GM20431 (cell line): ENCODE results near the gene CNRIP1.

Experiments used
- in situ Hi-C: fragments of 300-500 bp; cut with MseI, MboI; formaldehyde crosslinking; loops from one replicate; pipeline ENCODE4 v1.15.0; 2020; ENCODE audit warnings: low sequenced_read_pairs; ENCODE audit not compliant: unreplicated experiment

Gene CNRIP1

GRCh38 chr2:68253219-68254068 is 66.3 kb downstream of the CNRIP1 start:
- in situ Hi-C loops, result no loop called here

GRCh38 chr2:68252400-68253218 is 67.1 kb downstream of the CNRIP1 start, which contains the start of gene PPP3R1:
PPP3R1 (minus strand) TSS chr2:68252532; CDS start chr2:68252127, 405 bp downstream.
- in situ Hi-C loops, result no loop called here

DNA sequence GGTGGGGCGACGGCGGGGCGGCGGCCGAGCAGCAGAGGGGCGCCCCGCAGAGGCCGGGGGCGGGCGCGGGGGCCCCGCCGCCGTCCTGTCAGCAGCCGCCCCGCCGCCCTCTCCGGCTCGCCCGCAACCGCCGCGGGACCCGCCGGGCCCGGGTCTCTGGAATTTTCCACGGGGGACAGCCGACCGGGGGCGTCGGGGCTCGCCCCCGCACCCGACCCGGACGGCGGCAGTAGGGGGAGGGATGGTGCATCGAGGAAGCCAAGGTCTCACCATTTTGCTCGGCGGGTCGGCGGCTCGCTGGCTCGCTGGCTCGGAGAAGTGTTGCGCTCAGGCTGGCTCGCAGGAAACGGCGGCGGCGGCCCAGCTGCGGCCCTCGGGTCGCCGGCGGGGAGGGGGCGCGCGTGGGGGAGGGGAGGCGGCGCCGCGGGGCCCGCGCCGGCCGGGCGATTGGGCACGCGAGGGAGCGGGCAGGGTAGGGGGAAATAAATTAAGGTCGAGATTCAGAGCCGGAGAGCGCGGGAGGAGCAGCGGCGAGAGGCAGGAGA is 67.8 kb downstream of the CNRIP1 start:
- in situ Hi-C loops, result no loop called here

DNA sequence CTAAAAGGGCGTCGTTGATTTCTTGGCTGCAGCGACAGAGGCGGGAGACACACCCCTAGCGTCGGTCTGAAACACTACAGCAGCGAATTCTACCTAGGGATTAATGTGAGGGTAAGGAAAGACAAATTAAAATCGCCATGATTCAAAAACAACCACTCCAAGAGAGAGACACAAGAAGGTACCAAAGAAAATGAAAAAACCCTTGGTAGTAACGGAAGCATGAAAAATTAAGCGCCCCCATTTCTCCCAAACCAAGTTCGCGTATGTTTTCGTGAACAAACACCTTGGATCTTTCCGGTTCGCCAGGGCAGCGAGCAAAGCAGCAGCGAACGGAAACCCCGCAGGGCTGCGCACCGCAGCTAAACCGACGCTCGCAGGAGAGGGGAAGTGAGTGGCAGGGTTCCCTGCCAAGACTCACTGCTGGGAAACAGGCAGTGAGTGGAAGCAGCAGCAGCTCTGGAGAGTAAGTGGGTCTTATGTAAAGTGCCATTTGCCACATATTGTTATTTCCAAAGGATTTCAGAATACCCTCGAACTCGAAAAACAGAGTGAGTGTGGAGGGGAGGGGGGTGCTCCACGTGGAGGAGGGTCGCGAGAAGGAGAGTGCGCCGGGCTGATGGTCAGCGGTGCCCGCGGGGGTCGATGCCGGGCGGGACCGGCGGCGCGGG is 68.4 kb downstream of the CNRIP1 start:
- in situ Hi-C loops, result no loop called here

DNA sequence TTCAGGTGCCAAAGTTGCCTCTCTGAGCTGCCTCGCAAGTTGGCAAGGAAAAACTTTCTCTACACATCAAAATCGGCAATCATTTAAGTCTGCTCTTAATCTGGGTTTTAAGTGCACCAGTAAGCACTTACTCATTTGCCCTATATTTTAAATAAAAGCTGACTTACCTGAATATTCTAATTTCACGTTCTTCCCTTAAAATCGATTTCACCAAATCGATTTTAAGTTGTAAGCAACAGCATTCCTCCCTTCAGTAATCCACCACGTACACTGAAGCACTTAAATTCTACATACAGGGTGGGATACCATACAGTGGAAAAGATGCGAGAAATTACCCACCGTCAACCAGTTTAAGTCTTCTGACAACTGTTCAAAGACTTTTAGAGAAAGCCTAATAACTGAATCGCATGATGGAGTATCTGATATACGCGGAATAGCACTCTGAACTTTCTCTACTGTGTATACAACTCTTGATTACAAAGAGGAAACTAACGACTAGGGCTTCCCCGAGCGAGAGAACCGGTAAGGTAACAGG is 69.0 kb downstream of the CNRIP1 start:
- in situ Hi-C loops, result no loop called here

DNA sequence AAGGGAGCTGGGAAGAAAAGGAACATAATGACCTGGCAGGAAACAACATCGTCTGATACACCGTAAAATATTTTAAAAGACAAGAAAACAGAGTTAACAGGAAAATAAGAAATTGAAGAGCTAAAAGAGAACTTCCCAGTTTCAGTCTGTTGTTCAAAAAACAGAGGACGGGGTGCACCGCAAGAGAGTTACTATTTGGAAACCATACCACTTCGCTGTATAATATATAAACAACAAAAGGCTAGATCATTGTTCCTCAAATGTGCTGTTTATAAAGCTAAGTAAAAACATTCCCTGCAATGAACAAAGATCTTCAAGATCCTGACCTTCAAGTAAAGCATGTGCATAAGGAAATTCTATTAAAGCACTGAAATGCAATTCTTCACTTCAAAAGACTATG is 69.6 kb downstream of the CNRIP1 start:
- in situ Hi-C loops, result no loop called here

GRCh38 chr2:68248806-68249205 is 70.9 kb downstream of the CNRIP1 start:
- in situ Hi-C loops, result no loop called here

DNA sequence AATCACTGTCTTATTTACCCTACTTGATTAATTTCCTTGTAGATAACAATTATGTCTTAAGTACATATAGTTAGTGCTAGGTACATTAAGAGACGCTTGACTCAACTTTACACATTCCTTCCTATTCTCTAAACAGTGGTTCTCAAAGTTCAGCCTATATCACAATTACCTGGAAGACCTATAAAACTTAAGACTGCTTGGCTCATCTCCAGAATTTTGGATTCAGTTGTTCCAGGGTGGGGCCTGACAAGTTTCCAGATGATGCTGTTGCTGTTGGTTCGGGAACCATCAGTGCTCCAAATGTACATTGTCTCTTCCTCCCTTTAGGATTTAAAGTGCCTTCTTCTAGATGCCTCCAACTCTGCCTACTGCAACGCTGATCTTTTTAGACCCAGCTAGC is 71.4 kb downstream of the CNRIP1 start:
- in situ Hi-C loops, result no loop called here

- in situ Hi-C loops, result no loop called here
Measured at GRCh38 chr2:68246396-68246795, 73.4 kb downstream of the CNRIP1 start.

DNA sequence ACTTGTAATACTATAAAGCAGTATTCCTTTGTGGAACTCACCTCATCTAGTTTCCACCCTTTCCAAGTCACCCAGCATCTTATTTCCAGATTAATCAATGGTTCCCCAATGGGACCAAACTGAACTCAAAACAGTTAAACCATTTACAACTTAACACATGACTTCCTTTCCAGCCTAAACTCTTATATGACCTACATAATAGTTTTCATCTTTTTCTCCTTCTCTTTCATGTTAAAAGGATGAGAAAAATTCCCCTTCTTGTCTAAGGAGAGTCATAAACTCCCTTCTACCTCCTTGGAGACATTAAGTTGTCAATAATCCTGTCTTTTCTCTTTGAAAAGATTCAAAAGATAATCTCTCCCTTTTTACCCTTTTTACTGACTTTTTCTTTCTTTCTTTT is 74.1 kb downstream of the CNRIP1 start:
- in situ Hi-C loops, result no loop called here

DNA sequence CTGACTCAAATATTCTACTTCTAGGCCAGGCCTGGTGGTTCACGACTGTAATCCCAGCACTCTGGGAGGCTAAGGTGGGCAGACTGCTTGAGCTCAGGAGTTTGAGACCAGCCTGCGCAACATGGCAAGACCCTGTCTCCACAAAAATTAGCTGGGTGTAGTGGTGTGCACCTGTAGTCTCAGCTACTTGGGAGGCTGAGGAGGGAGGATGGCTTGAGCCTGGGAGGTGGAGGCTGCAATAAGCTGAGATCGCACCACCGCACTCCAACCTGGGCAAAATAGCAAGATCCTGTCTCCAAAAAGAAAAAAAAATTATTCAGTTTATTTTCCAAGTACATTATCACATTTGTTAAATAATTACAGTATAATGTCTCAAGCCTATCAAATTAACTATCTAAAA is 74.7 kb downstream of the CNRIP1 start:
- in situ Hi-C loops, result no loop called here

DNA sequence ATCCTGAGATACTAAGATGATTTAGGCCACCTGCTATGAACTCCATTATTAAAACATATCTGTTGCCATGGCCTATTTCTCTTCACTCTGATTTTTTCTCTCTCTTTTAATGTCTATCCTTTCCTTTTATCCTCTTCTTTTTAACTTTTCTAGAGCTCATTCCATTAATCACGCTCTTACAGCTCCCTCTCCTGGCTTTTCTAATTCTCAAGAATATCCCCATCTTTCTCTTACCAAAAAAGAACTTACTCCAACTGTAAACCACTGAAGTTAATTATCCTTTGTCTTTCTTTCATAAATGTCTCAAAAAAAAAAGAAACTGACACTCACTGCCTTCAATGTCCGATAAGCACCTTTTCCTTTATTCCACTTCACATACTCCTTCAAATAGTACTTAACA is 75.3 kb downstream of the CNRIP1 start:
- in situ Hi-C loops, result no loop called here
